GM12878 (cell line): ENCODE data around the gene PPP1R13B. TPM values are rescaled to one million over a fixed set of nuclear protein-coding genes. Genes with fewer than 3 reads are reported as not detected.
"Not testable (repeated sequence)": the region's sequence is repeated elsewhere in the genome, so short reads cannot be mapped to it uniquely, and the experiment has no call there.

Source experiments
- ATAC-seq: fragments of 200-7000 bp; cut with Tn5 transposase; 3 replicates; pipeline ENCODE4 v1.9.1; 2020; ENCODE audit warnings: mild to moderate bottlenecking, moderate library complexity
- BruUV-seq: library from RNA; stranded (reverse); fragments of 400-500 nt; replicated peaks from 2 replicates; lab custom pipeline; 2021; lab: Mats Ljungman, UMichigan
- CTCF ChIA-PET: fragments of 300-600 bp; sonication (Branson Sonifier 250); formaldehyde crosslinking; extraction: SDS; loops from one replicate; lab custom pipeline; 2021; ENCODE audit warnings: inconsistent platforms; lab: Yijun Ruan, JAX
- POLR2A ChIA-PET: fragments of 350-600 bp; formaldehyde crosslinking; extraction: SDS; loops from one replicate; lab custom pipeline; 2021; ENCODE audit warnings: inconsistent platforms; lab: Charles Lee
- RAD21 ChIA-PET: fragments of 300-600 bp; sonication (Branson Sonifier 250); formaldehyde crosslinking; loops from one replicate; lab custom pipeline; 2023; ENCODE audit warnings: antibody characterized with exemption; ENCODE audit not compliant: unreplicated experiment; lab: Charles Lee
- SMC1A ChIA-PET: fragments of 300-600 bp; sonication (Branson Sonifier 250); formaldehyde crosslinking; loops from one replicate; lab custom pipeline; 2023; ENCODE audit not compliant: unreplicated experiment, uncharacterized antibody; lab: Charles Lee
- DNase-seq: peaks from one replicate; pipeline ENCODE4 v3.0.0-alpha.2; 2011; ENCODE audit warnings: low read depth, low spot score
- FAIRE-seq: peaks from 3 replicates; lab custom pipeline; 2011; peaks lifted over from hg19 to GRCh38; lab: Jason Lieb, UNC
- H2AFZ ChIP-seq: 2 replicates; pipeline ENCODE4 v1.6.0; 2011; ENCODE audit warnings: low read depth, low read length, control low read depth; ENCODE audit not compliant: control insufficient read depth
- H3K27ac ChIP-seq: 2 replicates; pipeline ENCODE4 v1.5.1; 2011; ENCODE audit warnings: control low read depth; ENCODE audit not compliant: control insufficient read depth, insufficient read depth
- H3K27me3 ChIP-seq, 2 experiments: replicated peaks in 1 of 2; 2 replicates each; pipeline versions ENCODE4 v1.6.0 to v1.6.1; 2011; ENCODE audit warnings: low read length in 1 of 2; ENCODE audit not compliant: control insufficient read depth in 2 of 2, insufficient read depth in 2 of 2
- H3K36me3 ChIP-seq, 2 experiments: 2 replicates each; pipeline ENCODE4 v1.5.1; 2011; ENCODE audit warnings: low read length in 1 of 2; ENCODE audit not compliant: control insufficient read depth in 2 of 2, insufficient read depth in 2 of 2
- H3K4me1 ChIP-seq: 2 replicates; pipeline ENCODE4 v1.6.1; 2011; ENCODE audit warnings: mild to moderate bottlenecking, low read length, moderate library complexity, mixed read lengths; ENCODE audit not compliant: control insufficient read depth, insufficient read depth
- H3K4me2 ChIP-seq: 2 replicates; pipeline ENCODE4 v1.6.0; 2011; ENCODE audit warnings: control low read depth; ENCODE audit not compliant: control insufficient read depth, insufficient read depth
- H3K4me3 ChIP-seq: fragments of 200-600 bp; sonication (generic); 2 replicates; pipeline ENCODE4 v1.5.1; 2016
- H3K79me2 ChIP-seq: 2 replicates; pipeline ENCODE4 v1.6.0; 2011; ENCODE audit warnings: low read length; ENCODE audit not compliant: control insufficient read depth, insufficient read depth
- H3K9ac ChIP-seq: 2 replicates; pipeline ENCODE4 v1.8.0; 2011; ENCODE audit warnings: low read length, control low read depth, mixed read lengths; ENCODE audit not compliant: control insufficient read depth, insufficient read depth
- H3K9me3 ChIP-seq: replicated peaks from 3 replicates; pipeline ENCODE4 v1.5.1; 2011; ENCODE audit warnings: mild to moderate bottlenecking, low read length; ENCODE audit not compliant: control insufficient read depth, insufficient read depth
- H4K20me1 ChIP-seq: 2 replicates; pipeline ENCODE4 v1.6.0; 2011; ENCODE audit not compliant: control insufficient read depth, insufficient read depth
- BHLHE40 ChIP-seq, 2 experiments: fragments of 450-650 bp in 1 of 2; IDR thresholded peaks; 2 replicates each; pipeline ENCODE4 v1.6.1; 2011 to 2017; ENCODE audit warnings: low read depth in 2 of 2, borderline replicate concordance in 1 of 2, improper control_type of control experiment in 1 of 2, low read length in 1 of 2, mild to moderate bottlenecking in 1 of 2
- EED ChIP-seq: sonication (generic); IDR thresholded peaks from 2 replicates; pipeline ENCODE4 v1.6.1; 2016; ENCODE audit warnings: antibody characterized with exemption, low read depth
- IKZF1 ChIP-seq: fragments of 450-650 bp; conservative IDR thresholded peaks from 2 replicates; pipeline ENCODE4 v1.6.1; 2017; ENCODE audit warnings: antibody characterized with exemption, mild to moderate bottlenecking
- IKZF2 ChIP-seq, 2 experiments: fragments of 450-650 bp; IDR thresholded peaks; 2 replicates each; pipeline ENCODE4 v1.6.1; 2017; ENCODE audit warnings: mild to moderate bottlenecking in 2 of 2, moderate library complexity in 2 of 2
- NR2F1 ChIP-seq: fragments of 450-650 bp; conservative IDR thresholded peaks from 2 replicates; pipeline ENCODE4 v1.6.1; 2017; ENCODE audit warnings: mild to moderate bottlenecking
- PAX5 ChIP-seq: IDR thresholded peaks from 2 replicates; pipeline ENCODE4 v1.6.1; 2011; ENCODE audit warnings: low read depth, low read length, borderline replicate concordance
- RUNX3 ChIP-seq: IDR thresholded peaks from 2 replicates; pipeline ENCODE4 v1.6.1; 2012; ENCODE audit warnings: low read length, inconsistent platforms
- TCF12 ChIP-seq: IDR thresholded peaks from 2 replicates; pipeline ENCODE4 v1.6.1; 2011; ENCODE audit warnings: low read depth, mild to moderate bottlenecking, low read length
- TCF3 ChIP-seq: IDR thresholded peaks from 2 replicates; pipeline ENCODE4 v1.6.1; 2012; ENCODE audit warnings: low read depth, mild to moderate bottlenecking, low read length, borderline replicate concordance; ENCODE audit not compliant: insufficient read depth
- WGBS: methylation state at CpG from one replicate; pipeline ENCODE4 v1.1.6; 2016; ENCODE audit warnings: low lambda C conversion rate; ENCODE audit not compliant: insufficient replicate concordance, insufficient coverage; ENCODE audit errors: missing lambda C conversion rate; 5-methylcytosine and 5-hydroxymethylcytosine counted together
- in situ Hi-C: fragments of 300-500 bp; cut with MboI; formaldehyde crosslinking; loops from 9 replicates; pipeline ENCODE4 v1.14.3; 2018; ENCODE audit warnings: mixed read lengths
- intact Hi-C: fragments of 100-400 bp; cut with micrococcal nuclease; formaldehyde crosslinking; loops from one replicate; pipeline ENCODE4 v1.14.2; 2022; ENCODE audit not compliant: unreplicated experiment
- polyA plus RNA-seq, 11 experiments: library from polyadenylated mRNA; depleted of rRNA in 4 of 11; unstranded in 6 of 11; stranded (reverse) in 5 of 11; fragments of >200 nt; fragmentation: Nextera tagmentation in 4 of 11; fragmentation: Illumina TruSeq in 1 of 11; extraction: Ambion mirVana in 4 of 11; extraction: Trizol in 1 of 11; gene quantifications; 1 replicate in 1 of 11; 2 replicates in 10 of 11; pipeline versions ENCODE4 v1.2.1 to v1.2.3, GENCODE V29; 2011 to 2016; ENCODE audit warnings: inconsistent platforms in 2 of 11, missing spikeins in 2 of 11, low read depth in 1 of 11
- total RNA-seq, 4 experiments: library from RNA; depleted of rRNA in 3 of 4; stranded (reverse); fragments of >200 nt in 3 of 4; fragmentation: Illumina TruSeq in 1 of 4; extraction: Trizol in 1 of 4; gene quantifications; 2 replicates each; pipeline versions ENCODE4 v1.2.1 to v1.2.3, GENCODE V29; 2013 to 2021
- TF ChIP-seq, protein P1 (sequence below): fragments of 450-650 bp; IDR thresholded peaks from 2 replicates; pipeline ENCODE4 v1.6.1; 2017; ENCODE audit warnings: low read depth, mild to moderate bottlenecking, moderate library complexity

PPP1R13B gene
- total and polyA plus RNA-seq, 10 of the 15 experiments (the other 5 are each of a cell fraction or from before 2014, with no cell fraction given), result 0.16 to 8.1 (median 3.2) TPM

DNA sequence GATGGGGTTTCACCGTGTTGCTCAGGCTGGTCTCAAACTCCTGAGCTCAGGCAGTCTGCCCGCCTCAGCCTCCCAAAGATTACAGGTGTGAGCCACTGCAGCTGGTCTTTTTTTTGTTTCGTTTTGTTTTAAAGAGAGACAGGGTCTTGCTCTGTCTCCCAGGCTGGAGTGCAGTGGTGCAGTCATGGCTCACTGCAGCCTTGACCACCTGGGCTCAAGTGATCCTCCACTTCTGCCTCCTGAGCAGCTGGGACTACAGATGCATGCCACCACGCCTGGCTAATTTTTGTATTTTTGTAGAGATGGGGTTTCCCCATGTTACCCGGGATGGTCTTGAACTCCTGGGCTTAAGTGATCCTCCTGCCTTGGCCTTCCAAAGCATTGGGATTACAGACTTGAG is 155.7 kb downstream of the PPP1R13B start:
- H3K27me3 ChIP-seq, in situ Hi-C loops, BruUV-seq, H3K4me3 ChIP-seq, H4K20me1 ChIP-seq, H3K9ac ChIP-seq, H2AFZ ChIP-seq, FAIRE-seq, intact Hi-C loops, H3K9me3 ChIP-seq: not testable (repeated sequence)
- ChIA-PET RAD21 (interaction anchor here (0.7 to 1.6 kb wide), 3 partner anchors 11 to 1923 kb away, joined by 3 to 4 read pairs (median 4); partner anchors contain the start of genes XRCC3 and ZFYVE21), POLR2A (interaction anchor here (0.6 to 0.9 kb wide), 3 partner anchors 24 to 987 kb away, joined by 3 to 4 read pairs (median 4); partner anchors contain the start of genes XRCC3 and ZFYVE21), SMC1A (interaction anchor here (0.5 to 1.0 kb wide), 4 partner anchors 62 to 245 kb away, joined by 3 read pairs; no protein-coding TSS in a partner anchor), CTCF (interaction anchor here (0.8 to 1.4 kb wide), 4 partner anchors 9 to 386 kb away, joined by 3 to 6 read pairs (median 4); no protein-coding TSS in a partner anchor)
- peaks cover 38% of the 10 kb centered on the region for H3K4me1 ChIP-seq
- peak overlapping the region; percentile 97 for H3K27ac ChIP-seq
- WGBS, result 0% methylated on average over 5 of the region's 5 CpGs
- TF ChIP-seq EED, result peak; percentile 56; the same call in 1 of the 2 replicates
- TF ChIP-seq BHLHE40 (IDR thresholded peaks at IDR 0.05; ENCODE audit: borderline replicate concordance in 1 of 2, low read depth in 2 of 2, low read length in 1 of 2), result peak in 1 of 2 experiments; percentile 48; a peak in 1 of 4 replicates
- peak; percentile 67; the same call in 1 of the 2 replicates for TF ChIP-seq TCF12
- TF ChIP-seq IKZF2 (IDR thresholded peaks at IDR 0.05), result peak; percentile 50 to 68; a peak in 3 of 4 replicates
- peak; percentile 77; the same call in 1 of the 2 replicates for TF ChIP-seq PAX5
- peak; percentile 47; the same call in 1 of the 2 replicates for TF ChIP-seq NR2F1
- peak; percentile 47; the same call in 1 of the 2 replicates for TF ChIP-seq IKZF1
- 0 out of 2 replicates have a peak, but pooled peaks have one; percentile 9 for TF ChIP-seq RUNX3
- peak; percentile 51; the same call in 1 of the 2 replicates for TF ChIP-seq TCF3
- TF ChIP-seq, protein P1, sequence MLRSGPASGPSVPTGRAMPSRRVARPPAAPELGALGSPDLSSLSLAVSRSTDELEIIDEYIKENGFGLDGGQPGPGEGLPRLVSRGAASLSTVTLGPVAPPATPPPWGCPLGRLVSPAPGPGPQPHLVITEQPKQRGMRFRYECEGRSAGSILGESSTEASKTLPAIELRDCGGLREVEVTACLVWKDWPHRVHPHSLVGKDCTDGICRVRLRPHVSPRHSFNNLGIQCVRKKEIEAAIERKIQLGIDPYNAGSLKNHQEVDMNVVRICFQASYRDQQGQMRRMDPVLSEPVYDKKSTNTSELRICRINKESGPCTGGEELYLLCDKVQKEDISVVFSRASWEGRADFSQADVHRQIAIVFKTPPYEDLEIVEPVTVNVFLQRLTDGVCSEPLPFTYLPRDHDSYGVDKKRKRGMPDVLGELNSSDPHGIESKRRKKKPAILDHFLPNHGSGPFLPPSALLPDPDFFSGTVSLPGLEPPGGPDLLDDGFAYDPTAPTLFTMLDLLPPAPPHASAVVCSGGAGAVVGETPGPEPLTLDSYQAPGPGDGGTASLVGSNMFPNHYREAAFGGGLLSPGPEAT, result 0 out of 2 replicates have a peak, but pooled peaks have one; percentile 48
- peak overlapping the region; percentile 86 for H3K4me2 ChIP-seq
- peaks cover 9 to 18% of the 10 kb centered on the region in 2 experiments for H3K36me3 ChIP-seq
- peaks cover 11% of the 10 kb centered on the region for H3K79me2 ChIP-seq
- DNase-seq, result peak; percentile 31
- ATAC-seq, result peak; percentile 77
